Testis (tissue), 3 donors: ENCODE results near the gene PAN3. TPM values are rescaled to one million over a fixed set of nuclear protein-coding genes. Genes with fewer than 3 reads are reported as not detected.

Experiments
- DNase-seq: peaks from one replicate; pipeline ENCODE4 v3.0.0-alpha.2; 2019
- H3K27ac ChIP-seq, 2 donors: fragments of 200-600 bp; sonication (generic); one replicate each; pipeline ENCODE4 v1.5.1; 2019
- H3K27me3 ChIP-seq: fragments of 200-600 bp; sonication (generic); one replicate; pipeline ENCODE4 v1.5.1; 2019
- H3K36me3 ChIP-seq: fragments of 200-600 bp; sonication (generic); one replicate; pipeline ENCODE4 v1.5.1; 2017; ENCODE audit warnings: low read depth; ENCODE audit errors: missing control alignments
- H3K4me1 ChIP-seq: fragments of 200-600 bp; sonication (generic); one replicate; pipeline ENCODE4 v1.5.1; 2019
- H3K4me3 ChIP-seq, 2 donors: fragments of 200-600 bp; sonication (generic); one replicate each; pipeline ENCODE4 v1.5.1; 2017 to 2019
- H3K9me3 ChIP-seq: fragments of 200-600 bp; sonication (generic); one replicate; pipeline ENCODE4 v1.5.1; 2017
- POLR2A ChIP-seq: fragments of 450-650 bp; IDR thresholded peaks from one replicate; pipeline ENCODE4 v1.6.1; 2017; ENCODE audit warnings: antibody characterized with exemption, mild to moderate bottlenecking, moderate library complexity
- whole genome bisulfite sequencing, 2 donors: methylation state at CpG; one replicate each; pipeline ENCODE4 v1.1.5; 2018; 5-methylcytosine and 5-hydroxymethylcytosine counted together
- intact Hi-C: fragments of 100-400 bp; cut with DNase I; formaldehyde crosslinking; loops from one replicate; pipeline ENCODE4 v1.15.1; 2023; ENCODE audit warnings: low total_unique reads
- polyA plus RNA-seq: library from polyadenylated mRNA; stranded (reverse); fragments of 350-450 nt; fragmentation: Illumina TruSeq; extraction: RNeasy Lipid Tissue Mini Kit (QIAGEN cat#74804); gene quantifications from one replicate; pipeline ENCODE4 v1.2.3, GENCODE V29; 2014; ENCODE audit warnings: low read depth, low replicate concordance; ENCODE audit not compliant: insufficient read depth
- total RNA-seq, 2 donors: library from RNA; depleted of rRNA; stranded (reverse); fragments of >200 nt; gene quantifications; one replicate each; pipeline ENCODE4 v1.2.3, GENCODE V29; 2016
- TF ChIP-seq, protein P1 (sequence below), 3 experiments: fragments of 450-650 bp in 2 of 3; fragments of 200-600 bp in 1 of 3; sonication (generic) in 1 of 3; IDR thresholded peaks; one replicate each; pipeline ENCODE4 v1.5.1; 2016 to 2019; ENCODE audit warnings: antibody characterized with exemption in 3 of 3, mild to moderate bottlenecking in 2 of 3, moderate library complexity in 1 of 3

The PAN3 gene
- total and polyA plus RNA-seq, 3 donors from 2014 or later = 30.2 to 76.2 (median 74.8) TPM

GRCh38 chr13:28338006-28338574 lies 199.7 kb downstream of the PAN3 start:
- DNase-seq = no peak
- 40 to 46% methylated on average over 4 of the region's 4 CpGs for WGBS, 2 donors
- H3K27ac ChIP-seq = peak overlapping the region in 1 of 2 donors; percentile 60
- H3K4me1 ChIP-seq = peaks cover 11% of the 10 kb centered on the region
- intact Hi-C loops = no loop called here
- no peak overlapping the region for H3K4me3 ChIP-seq
- H3K27me3 ChIP-seq = no peaks in the 10 kb centered on the region
- no peak for TF ChIP-seq POLR2A
- TF ChIP-seq, protein P1, sequence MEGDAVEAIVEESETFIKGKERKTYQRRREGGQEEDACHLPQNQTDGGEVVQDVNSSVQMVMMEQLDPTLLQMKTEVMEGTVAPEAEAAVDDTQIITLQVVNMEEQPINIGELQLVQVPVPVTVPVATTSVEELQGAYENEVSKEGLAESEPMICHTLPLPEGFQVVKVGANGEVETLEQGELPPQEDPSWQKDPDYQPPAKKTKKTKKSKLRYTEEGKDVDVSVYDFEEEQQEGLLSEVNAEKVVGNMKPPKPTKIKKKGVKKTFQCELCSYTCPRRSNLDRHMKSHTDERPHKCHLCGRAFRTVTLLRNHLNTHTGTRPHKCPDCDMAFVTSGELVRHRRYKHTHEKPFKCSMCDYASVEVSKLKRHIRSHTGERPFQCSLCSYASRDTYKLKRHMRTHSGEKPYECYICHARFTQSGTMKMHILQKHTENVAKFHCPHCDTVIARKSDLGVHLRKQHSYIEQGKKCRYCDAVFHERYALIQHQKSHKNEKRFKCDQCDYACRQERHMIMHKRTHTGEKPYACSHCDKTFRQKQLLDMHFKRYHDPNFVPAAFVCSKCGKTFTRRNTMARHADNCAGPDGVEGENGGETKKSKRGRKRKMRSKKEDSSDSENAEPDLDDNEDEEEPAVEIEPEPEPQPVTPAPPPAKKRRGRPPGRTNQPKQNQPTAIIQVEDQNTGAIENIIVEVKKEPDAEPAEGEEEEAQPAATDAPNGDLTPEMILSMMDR (IDR thresholded peaks at IDR 0.05) = no peak
- H3K36me3 ChIP-seq = no peaks in the 10 kb centered on the region
- H3K9me3 ChIP-seq = no peaks in the 10 kb centered on the region

GRCh38 chr13:28338742-28339141 lies 200.4 kb downstream of the PAN3 start:
- no peak overlapping the region for H3K4me3 ChIP-seq
- no peaks in the 10 kb centered on the region for H3K27me3 ChIP-seq
- TF ChIP-seq POLR2A = no peak
- TF ChIP-seq, protein P1 (IDR thresholded peaks at IDR 0.05) = no peak
- 68 to 88% methylated on average over 5 to 6 of the region's 6 CpGs for WGBS, 2 donors
- peak overlapping the region in 1 of 2 donors; percentile 60 for H3K27ac ChIP-seq
- no peaks in the 10 kb centered on the region for H3K36me3 ChIP-seq
- H3K9me3 ChIP-seq = no peaks in the 10 kb centered on the region
- intact Hi-C loops = no loop called here
- H3K4me1 ChIP-seq = peaks cover 11% of the 10 kb centered on the region
- no peak for DNase-seq

DNA sequence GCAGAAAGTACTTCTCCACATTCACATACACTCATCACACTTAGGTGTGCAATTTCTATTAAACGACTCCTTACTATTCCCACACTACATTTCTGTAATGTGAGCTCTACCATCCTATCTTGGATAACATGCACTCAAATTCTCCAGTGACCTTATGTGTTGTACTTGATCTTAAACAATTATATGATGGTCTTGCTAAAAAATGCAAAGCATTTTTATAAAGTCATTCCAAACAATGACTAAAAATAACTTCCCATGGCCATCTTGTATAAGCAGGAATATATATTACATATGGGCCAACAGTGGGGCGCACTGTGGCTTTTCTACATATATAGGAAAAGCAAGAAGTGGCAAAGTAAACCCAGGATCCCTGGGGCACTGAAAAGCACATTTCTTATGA lies 201.1 kb downstream of the PAN3 start:
- Histone ChIP-seq H3K36me3 (no peaks in the 10 kb centered on the region), H3K4me3 (no peak overlapping the region), H3K4me1 (peaks cover 11% of the 10 kb centered on the region), H3K27ac (no peak overlapping the region), H3K27me3 (no peaks in the 10 kb centered on the region), H3K9me3 (no peaks in the 10 kb centered on the region)
- 90 to 98% methylated on average over 2 of the region's 2 CpGs for WGBS, 2 donors
- TF ChIP-seq, protein P1 (IDR thresholded peaks at IDR 0.05) = no peak
- TF ChIP-seq POLR2A = no peak
- intact Hi-C loops = no loop called here
- no peak for DNase-seq

- WGBS, 2 donors = 87% methylated on average over 2 of the region's 2 CpGs
- no peaks in the 10 kb centered on the region for H3K9me3 ChIP-seq
- intact Hi-C loops = no loop called here
These were observed 202.0 kb downstream of the PAN3 start for GRCh38 chr13:28340272-28340793.

More at GRCh38 chr13:28340272-28340793, 202.0 kb downstream of the PAN3 start:
- Histone ChIP-seq H3K4me3 (no peak overlapping the region), H3K27ac (no peak overlapping the region), H3K4me1 (peaks cover 11% of the 10 kb centered on the region), H3K36me3 (no peaks in the 10 kb centered on the region), H3K27me3 (no peaks in the 10 kb centered on the region)
- no peak for DNase-seq
- no peak for TF ChIP-seq POLR2A
- TF ChIP-seq, protein P1 (IDR thresholded peaks at IDR 0.05) = no peak
